ENCODE measurements around the gene ULK4. TPM values are rescaled to one million over a fixed set of nuclear protein-coding genes. Genes with fewer than 3 reads are reported as not detected.
A peak's percentile ranks its signal among the peaks of the same experiment; 100 is the strongest.

The ULK4 gene
- total and polyA plus RNA-seq, 9 of the 15 experiments (the other 6 are each of a cell fraction or from before 2014, with no cell fraction given) = 3.0 to 5.9 (median 3.5) TPM

DNA sequence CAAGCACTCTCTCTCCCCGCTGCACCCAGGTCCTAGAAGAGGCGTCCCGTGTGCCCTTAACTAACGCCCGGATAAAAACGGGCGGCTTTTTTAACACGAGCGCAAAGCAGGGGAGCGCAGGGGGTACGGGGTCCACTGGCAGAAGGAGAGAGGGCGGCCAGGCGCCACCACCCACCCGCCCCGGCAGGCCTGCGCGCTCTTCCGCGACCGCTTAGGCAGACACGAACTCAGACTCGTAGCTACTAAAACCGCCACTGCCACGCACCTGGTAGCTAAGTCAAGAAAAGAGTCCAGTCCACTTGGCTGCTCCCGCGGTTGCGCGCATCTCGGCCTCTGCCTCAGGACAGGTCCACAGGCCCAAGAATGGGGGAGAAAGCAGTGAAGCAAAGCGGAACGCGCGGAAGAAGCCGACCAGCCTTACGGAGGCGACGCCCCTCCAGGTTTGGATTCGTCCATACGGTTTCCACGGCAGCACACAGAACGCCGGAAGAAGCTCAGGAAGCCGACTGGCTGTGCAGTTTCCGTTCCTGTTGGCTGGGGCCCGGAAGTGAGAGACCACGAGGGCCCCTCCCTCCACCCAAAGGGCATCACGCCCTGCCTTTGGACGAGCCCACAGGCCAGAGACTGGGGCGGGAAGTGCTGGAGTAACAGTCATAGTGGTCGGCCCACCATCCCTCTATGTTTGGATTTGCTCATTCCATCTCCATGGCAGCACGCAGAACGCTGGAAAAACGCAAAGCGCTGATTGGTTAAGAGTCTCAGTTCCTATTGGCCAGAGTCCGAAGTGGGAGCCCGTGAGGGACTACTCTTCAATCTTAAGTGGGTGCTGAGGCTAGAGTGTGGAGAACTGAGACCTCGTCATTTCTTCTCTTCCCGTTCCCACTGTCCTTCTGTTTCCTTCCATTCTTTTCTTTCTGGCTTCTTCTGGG, at the start of gene ULK4 (continued):
- TF ChIP-seq, protein P1, sequence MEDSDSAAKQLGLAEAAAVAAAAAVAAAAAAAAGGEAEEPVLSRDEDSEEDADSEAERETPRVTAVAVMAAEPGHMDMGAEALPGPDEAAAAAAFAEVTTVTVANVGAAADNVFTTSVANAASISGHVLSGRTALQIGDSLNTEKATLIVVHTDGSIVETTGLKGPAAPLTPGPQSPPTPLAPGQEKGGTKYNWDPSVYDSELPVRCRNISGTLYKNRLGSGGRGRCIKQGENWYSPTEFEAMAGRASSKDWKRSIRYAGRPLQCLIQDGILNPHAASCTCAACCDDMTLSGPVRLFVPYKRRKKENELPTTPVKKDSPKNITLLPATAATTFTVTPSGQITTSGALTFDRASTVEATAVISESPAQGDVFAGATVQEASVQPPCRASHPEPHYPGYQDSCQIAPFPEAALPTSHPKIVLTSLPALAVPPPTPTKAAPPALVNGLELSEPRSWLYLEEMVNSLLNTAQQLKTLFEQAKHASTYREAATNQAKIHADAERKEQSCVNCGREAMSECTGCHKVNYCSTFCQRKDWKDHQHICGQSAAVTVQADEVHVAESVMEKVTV (CRISPR knock-in tag; IDR thresholded peaks at IDR 0.05) = no peak
- TF ChIP-seq, protein P2, sequence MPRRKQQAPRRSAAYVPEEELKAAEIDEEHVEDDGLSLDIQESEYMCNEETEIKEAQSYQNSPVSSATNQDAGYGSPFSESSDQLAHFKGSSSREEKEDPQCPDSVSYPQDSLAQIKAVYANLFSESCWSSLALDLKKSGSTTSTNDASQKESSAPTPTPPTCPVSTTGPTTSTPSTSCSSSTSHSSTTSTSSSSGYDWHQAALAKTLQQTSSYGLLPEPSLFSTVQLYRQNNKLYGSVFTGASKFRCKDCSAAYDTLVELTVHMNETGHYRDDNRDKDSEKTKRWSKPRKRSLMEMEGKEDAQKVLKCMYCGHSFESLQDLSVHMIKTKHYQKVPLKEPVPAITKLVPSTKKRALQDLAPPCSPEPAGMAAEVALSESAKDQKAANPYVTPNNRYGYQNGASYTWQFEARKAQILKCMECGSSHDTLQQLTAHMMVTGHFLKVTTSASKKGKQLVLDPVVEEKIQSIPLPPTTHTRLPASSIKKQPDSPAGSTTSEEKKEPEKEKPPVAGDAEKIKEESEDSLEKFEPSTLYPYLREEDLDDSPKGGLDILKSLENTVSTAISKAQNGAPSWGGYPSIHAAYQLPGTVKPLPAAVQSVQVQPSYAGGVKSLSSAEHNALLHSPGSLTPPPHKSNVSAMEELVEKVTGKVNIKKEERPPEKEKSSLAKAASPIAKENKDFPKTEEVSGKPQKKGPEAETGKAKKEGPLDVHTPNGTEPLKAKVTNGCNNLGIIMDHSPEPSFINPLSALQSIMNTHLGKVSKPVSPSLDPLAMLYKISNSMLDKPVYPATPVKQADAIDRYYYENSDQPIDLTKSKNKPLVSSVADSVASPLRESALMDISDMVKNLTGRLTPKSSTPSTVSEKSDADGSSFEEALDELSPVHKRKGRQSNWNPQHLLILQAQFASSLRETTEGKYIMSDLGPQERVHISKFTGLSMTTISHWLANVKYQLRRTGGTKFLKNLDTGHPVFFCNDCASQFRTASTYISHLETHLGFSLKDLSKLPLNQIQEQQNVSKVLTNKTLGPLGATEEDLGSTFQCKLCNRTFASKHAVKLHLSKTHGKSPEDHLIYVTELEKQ (CRISPR knock-in tag; IDR thresholded peaks at IDR 0.05) = no peak
- TF ChIP-seq SIRT6 (IDR thresholded peaks at IDR 0.05; ENCODE audit: low read depth, low read length) (no peak), HDGF (IDR thresholded peaks at IDR 0.05) (no peak), ZKSCAN3 (CRISPR knock-in tag; IDR thresholded peaks at IDR 0.05) (no peak), RFX5 (IDR thresholded peaks at IDR 0.05; ENCODE audit: low read depth, low read length) (0 out of 2 replicates have a peak, but pooled peaks have one; percentile 11)
- TF ChIP-seq, protein P3, sequence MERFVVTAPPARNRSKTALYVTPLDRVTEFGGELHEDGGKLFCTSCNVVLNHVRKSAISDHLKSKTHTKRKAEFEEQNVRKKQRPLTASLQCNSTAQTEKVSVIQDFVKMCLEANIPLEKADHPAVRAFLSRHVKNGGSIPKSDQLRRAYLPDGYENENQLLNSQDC (CRISPR knock-in tag; IDR thresholded peaks at IDR 0.05) = no peak
- TF ChIP-seq, protein P4, sequence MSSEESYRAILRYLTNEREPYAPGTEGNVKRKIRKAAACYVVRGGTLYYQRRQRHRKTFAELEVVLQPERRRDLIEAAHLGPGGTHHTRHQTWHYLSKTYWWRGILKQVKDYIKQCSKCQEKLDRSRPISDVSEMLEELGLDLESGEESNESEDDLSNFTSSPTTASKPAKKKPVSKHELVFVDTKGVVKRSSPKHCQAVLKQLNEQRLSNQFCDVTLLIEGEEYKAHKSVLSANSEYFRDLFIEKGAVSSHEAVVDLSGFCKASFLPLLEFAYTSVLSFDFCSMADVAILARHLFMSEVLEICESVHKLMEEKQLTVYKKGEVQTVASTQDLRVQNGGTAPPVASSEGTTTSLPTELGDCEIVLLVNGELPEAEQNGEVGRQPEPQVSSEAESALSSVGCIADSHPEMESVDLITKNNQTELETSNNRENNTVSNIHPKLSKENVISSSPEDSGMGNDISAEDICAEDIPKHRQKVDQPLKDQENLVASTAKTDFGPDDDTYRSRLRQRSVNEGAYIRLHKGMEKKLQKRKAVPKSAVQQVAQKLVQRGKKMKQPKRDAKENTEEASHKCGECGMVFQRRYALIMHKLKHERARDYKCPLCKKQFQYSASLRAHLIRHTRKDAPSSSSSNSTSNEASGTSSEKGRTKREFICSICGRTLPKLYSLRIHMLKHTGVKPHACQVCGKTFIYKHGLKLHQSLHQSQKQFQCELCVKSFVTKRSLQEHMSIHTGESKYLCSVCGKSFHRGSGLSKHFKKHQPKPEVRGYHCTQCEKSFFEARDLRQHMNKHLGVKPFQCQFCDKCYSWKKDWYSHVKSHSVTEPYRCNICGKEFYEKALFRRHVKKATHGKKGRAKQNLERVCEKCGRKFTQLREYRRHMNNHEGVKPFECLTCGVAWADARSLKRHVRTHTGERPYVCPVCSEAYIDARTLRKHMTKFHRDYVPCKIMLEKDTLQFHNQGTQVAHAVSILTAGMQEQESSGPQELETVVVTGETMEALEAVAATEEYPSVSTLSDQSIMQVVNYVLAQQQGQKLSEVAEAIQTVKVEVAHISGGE (CRISPR knock-in tag; IDR thresholded peaks at IDR 0.05) = peak in 2 of 3 experiments; percentile 33 to 90; a peak in 2 of 6 replicates

Measured in K562 (cell line).